Mesendoderm (in vitro differentiated cells): ENCODE measurements around the gene CDK5R1.

Source experiments
- DNase-seq: peaks from one replicate; pipeline ENCODE4 v3.0.0; 2013
- H2AK5ac ChIP-seq: 2 replicates; pipeline ENCODE4 v1.6.1; 2013; ENCODE audit warnings: low read length, inconsistent platforms
- H2BK120ac ChIP-seq: 2 replicates; pipeline ENCODE4 v1.6.1; 2013; ENCODE audit warnings: low read depth, mild to moderate bottlenecking, low read length, moderate library complexity, mixed read lengths
- H2BK15ac ChIP-seq: replicated peaks from 2 replicates; pipeline ENCODE4 v1.6.1; 2013; ENCODE audit warnings: low read depth, mild to moderate bottlenecking, moderate library complexity
- H2BK5ac ChIP-seq: 2 replicates; pipeline ENCODE4 v1.6.1; 2013; ENCODE audit warnings: low read length, inconsistent platforms
- H3K18ac ChIP-seq: 2 replicates; pipeline ENCODE4 v1.6.1; 2013; ENCODE audit warnings: mild to moderate bottlenecking, low read length, mixed read lengths
- H3K23ac ChIP-seq: one replicate; pipeline ENCODE4 v1.6.1; 2013; ENCODE audit warnings: low read length
- H3K27ac ChIP-seq: 2 replicates; pipeline ENCODE4 v1.5.1; 2013; ENCODE audit warnings: low read depth, mild to moderate bottlenecking, inconsistent platforms, low read length, moderate library complexity
- H3K27me3 ChIP-seq: 2 replicates; pipeline ENCODE4 v1.6.1; 2013; ENCODE audit warnings: low read length, control low read depth, mild to moderate bottlenecking, inconsistent platforms; ENCODE audit not compliant: insufficient read depth, poor library complexity
- H3K36me3 ChIP-seq: 2 replicates; pipeline ENCODE4 v1.6.1; 2013; ENCODE audit warnings: low read length, inconsistent platforms; ENCODE audit not compliant: control insufficient read depth, insufficient read depth
- H3K4ac ChIP-seq: one replicate; pipeline ENCODE4 v1.6.1; 2013; ENCODE audit warnings: low read depth, mild to moderate bottlenecking, low read length, moderate library complexity
- H3K4me1 ChIP-seq: 2 replicates; pipeline ENCODE4 v1.6.1; 2013; ENCODE audit warnings: low read depth, low read length, inconsistent platforms; ENCODE audit not compliant: control insufficient read depth
- H3K4me2 ChIP-seq: 2 replicates; pipeline ENCODE4 v1.6.1; 2013; ENCODE audit warnings: low read length
- H3K4me3 ChIP-seq: 2 replicates; pipeline ENCODE4 v1.5.1; 2013; ENCODE audit warnings: mild to moderate bottlenecking, low read length
- H3K56ac ChIP-seq: one replicate; pipeline ENCODE4 v1.6.1; 2013; ENCODE audit warnings: low read length
- H3K79me1 ChIP-seq: 2 replicates; pipeline ENCODE4 v1.6.1; 2013; ENCODE audit warnings: low read length, inconsistent platforms
- H3K79me2 ChIP-seq: 2 replicates; pipeline ENCODE4 v1.6.1; 2013; ENCODE audit warnings: mild to moderate bottlenecking, low read length; ENCODE audit not compliant: control insufficient read depth, insufficient read depth
- H3K9ac ChIP-seq: 2 replicates; pipeline ENCODE4 v1.6.1; 2013; ENCODE audit warnings: low read length, inconsistent platforms
- H4K5ac ChIP-seq: one replicate; pipeline ENCODE4 v1.6.1; 2013; ENCODE audit warnings: low read length
- H4K8ac ChIP-seq: one replicate; pipeline ENCODE4 v1.6.1; 2013; ENCODE audit warnings: low read depth, mild to moderate bottlenecking, control low read depth, low read length, moderate library complexity
- WGBS: extraction: QIAGEN DNeasy Blood & Tissue Kit; methylation state at CpG from one replicate; pipeline ENCODE4 v1.1.7; 2013; ENCODE audit warnings: low lambda C conversion rate, missing lambda C conversion rate; ENCODE audit not compliant: insufficient coverage; ENCODE audit errors: extremely low coverage; 5-methylcytosine and 5-hydroxymethylcytosine counted together

CDK5R1 gene

DNA sequence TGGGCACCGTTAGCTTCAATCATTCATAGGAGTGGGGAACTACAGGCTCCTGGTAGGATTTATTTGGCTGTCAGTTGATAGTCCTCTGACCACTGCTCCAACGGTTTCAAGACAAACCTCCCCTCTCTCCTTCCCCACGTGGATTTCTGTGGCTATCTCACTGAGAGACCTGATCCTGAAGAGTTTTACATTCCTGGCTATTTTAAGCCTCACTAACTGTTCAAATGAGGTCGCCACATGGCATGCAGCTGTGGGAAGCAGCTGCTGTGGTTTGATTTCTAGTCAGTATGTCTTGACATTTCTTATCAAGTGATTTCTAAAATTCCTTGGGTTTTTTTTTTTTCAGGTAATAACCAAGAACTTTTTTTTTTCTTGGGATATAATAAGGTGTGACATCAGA, 38.3 kb downstream of the CDK5R1 start:
- H3K4me2 ChIP-seq = no peak overlapping the region
- no peaks in the 10 kb centered on the region for H3K79me1 ChIP-seq
- H3K36me3 ChIP-seq = no peaks in the 10 kb centered on the region
- H4K5ac ChIP-seq = no peak overlapping the region
- peak; percentile 43 for DNase-seq
- H4K8ac ChIP-seq = no peak overlapping the region
- no peak overlapping the region for H3K27ac ChIP-seq
- H2AK5ac ChIP-seq = no peak overlapping the region
- H3K4me1 ChIP-seq = peaks cover 15% of the 10 kb centered on the region
- no peaks in the 10 kb centered on the region for H3K27me3 ChIP-seq
- H2BK120ac ChIP-seq = no peak overlapping the region
- H2BK15ac ChIP-seq = no peak overlapping the region
- no peak overlapping the region for H3K23ac ChIP-seq
- no peak overlapping the region for H3K9ac ChIP-seq
- no peak overlapping the region for H3K4me3 ChIP-seq
- WGBS = no CpG with 5 or more reads among the region's 4 CpGs
- no peak overlapping the region for H3K18ac ChIP-seq
- no peak overlapping the region for H3K56ac ChIP-seq
- no peak overlapping the region for H2BK5ac ChIP-seq
- no peaks in the 10 kb centered on the region for H3K79me2 ChIP-seq
- H3K4ac ChIP-seq = no peak overlapping the region

DNA sequence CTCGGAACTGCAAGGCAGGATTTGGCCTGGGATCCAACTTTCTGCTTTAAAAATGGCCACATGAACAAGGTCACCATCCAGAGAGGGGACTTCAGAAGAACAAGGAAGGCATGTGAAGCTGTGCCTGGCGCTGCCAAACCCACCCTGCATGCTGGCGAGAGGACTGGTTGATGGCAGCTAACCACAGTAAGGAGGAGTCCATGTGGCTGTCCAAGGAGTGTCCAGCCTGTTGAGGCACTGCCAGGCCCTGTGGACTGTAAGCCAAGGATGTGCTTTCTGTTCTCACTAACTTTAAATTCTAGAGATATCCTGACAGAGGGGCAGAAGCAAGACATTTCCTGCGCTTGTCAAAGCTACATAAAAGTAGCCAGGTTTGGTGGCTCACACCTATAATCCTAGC, 40.4 kb downstream of the CDK5R1 start:
- no peak overlapping the region for H2AK5ac ChIP-seq
- no peak for DNase-seq
- H3K4me3 ChIP-seq = no peak overlapping the region
- no peaks in the 10 kb centered on the region for H3K79me1 ChIP-seq
- H2BK5ac ChIP-seq = no peak overlapping the region
- H3K36me3 ChIP-seq = no peaks in the 10 kb centered on the region
- H4K8ac ChIP-seq = no peak overlapping the region
- no peak overlapping the region for H3K4ac ChIP-seq
- no peak overlapping the region for H4K5ac ChIP-seq
- no peak overlapping the region for H3K18ac ChIP-seq
- no peaks in the 10 kb centered on the region for H3K79me2 ChIP-seq
- no peak overlapping the region for H3K23ac ChIP-seq
- H3K4me2 ChIP-seq = no peak overlapping the region
- no CpG with 5 or more reads among the region's 4 CpGs for WGBS
- no peak overlapping the region for H2BK15ac ChIP-seq
- H3K27ac ChIP-seq = no peak overlapping the region
- H3K27me3 ChIP-seq = no peaks in the 10 kb centered on the region
- no peak overlapping the region for H2BK120ac ChIP-seq
- H3K4me1 ChIP-seq = peaks cover 3% of the 10 kb centered on the region
- no peak overlapping the region for H3K9ac ChIP-seq
- no peak overlapping the region for H3K56ac ChIP-seq

DNA sequence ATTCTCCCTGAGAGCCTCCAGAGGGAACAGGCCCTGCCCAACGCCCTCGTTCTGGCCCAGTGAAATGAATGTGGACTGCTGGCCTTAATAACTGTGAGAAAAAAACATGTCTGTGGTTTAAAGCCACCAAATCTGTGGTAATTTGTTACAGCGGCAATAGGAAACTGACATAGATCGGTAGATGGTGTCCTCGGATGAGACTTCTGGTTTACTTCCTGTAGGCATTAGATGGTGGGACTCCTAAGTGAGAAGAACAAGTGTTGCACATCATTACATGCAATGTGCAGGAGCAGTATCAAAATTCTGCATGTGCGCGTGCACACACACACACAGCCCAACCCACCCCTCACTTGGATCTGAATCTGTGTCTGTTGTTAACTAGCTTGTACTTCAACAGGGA, 42.0 kb downstream of the CDK5R1 start:
- no peak for DNase-seq

DNA sequence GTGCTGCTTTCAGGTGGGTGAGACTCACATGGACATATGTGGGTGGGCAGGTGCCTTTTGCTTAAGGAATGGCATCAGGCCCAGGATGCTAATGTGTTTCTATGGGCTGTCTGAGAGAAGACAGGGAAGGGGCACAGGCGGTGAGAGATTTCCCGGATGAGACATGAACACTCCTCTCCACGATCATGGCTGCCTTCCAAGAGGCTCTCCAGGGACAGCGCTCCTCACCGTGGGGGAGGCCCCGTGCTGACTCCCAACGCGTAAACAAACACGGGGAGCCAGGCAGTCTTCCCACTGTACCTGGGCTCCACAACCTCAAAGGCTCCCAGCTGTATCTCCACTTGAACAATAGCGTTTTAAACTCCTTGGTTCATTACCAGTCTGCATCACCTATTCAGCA, 42.8 kb downstream of the CDK5R1 start:
- Histone ChIP-seq H3K23ac (no peak overlapping the region), H3K36me3 (no peaks in the 10 kb centered on the region), H3K27ac (no peak overlapping the region), H3K79me2 (no peaks in the 10 kb centered on the region), H2AK5ac (no peak overlapping the region), H3K56ac (no peak overlapping the region), H4K5ac (no peak overlapping the region), H2BK5ac (no peak overlapping the region), H3K4ac (no peak overlapping the region), H3K4me1 (no peaks in the 10 kb centered on the region), H3K9ac (no peak overlapping the region), H3K4me2 (no peak overlapping the region), H2BK15ac (no peak overlapping the region), H3K79me1 (no peaks in the 10 kb centered on the region), H3K18ac (no peak overlapping the region), H4K8ac (no peak overlapping the region), H2BK120ac (no peak overlapping the region), H3K4me3 (no peak overlapping the region), H3K27me3 (no peaks in the 10 kb centered on the region)
- no peak for DNase-seq
- WGBS = no CpG with 5 or more reads among the region's 10 CpGs

More for the DNA sequence above, 42.0 kb downstream of the CDK5R1 start:
- H2BK15ac ChIP-seq = no peak overlapping the region
- H3K4me2 ChIP-seq = no peak overlapping the region
- no peak overlapping the region for H4K8ac ChIP-seq
- no peaks in the 10 kb centered on the region for H3K79me2 ChIP-seq
- no peak overlapping the region for H2BK120ac ChIP-seq
- no CpG with 5 or more reads among the region's 7 CpGs for WGBS
- H3K27me3 ChIP-seq = no peaks in the 10 kb centered on the region
- no peak overlapping the region for H4K5ac ChIP-seq
- H3K36me3 ChIP-seq = no peaks in the 10 kb centered on the region
- H2AK5ac ChIP-seq = no peak overlapping the region
- H3K79me1 ChIP-seq = no peaks in the 10 kb centered on the region
- H3K56ac ChIP-seq = no peak overlapping the region
- H3K27ac ChIP-seq = no peak overlapping the region
- no peak overlapping the region for H3K4me3 ChIP-seq
- no peak overlapping the region for H3K23ac ChIP-seq
- no peak overlapping the region for H3K18ac ChIP-seq
- H3K4me1 ChIP-seq = no peaks in the 10 kb centered on the region
- H3K4ac ChIP-seq = no peak overlapping the region
- no peak overlapping the region for H2BK5ac ChIP-seq
- no peak overlapping the region for H3K9ac ChIP-seq

DNA sequence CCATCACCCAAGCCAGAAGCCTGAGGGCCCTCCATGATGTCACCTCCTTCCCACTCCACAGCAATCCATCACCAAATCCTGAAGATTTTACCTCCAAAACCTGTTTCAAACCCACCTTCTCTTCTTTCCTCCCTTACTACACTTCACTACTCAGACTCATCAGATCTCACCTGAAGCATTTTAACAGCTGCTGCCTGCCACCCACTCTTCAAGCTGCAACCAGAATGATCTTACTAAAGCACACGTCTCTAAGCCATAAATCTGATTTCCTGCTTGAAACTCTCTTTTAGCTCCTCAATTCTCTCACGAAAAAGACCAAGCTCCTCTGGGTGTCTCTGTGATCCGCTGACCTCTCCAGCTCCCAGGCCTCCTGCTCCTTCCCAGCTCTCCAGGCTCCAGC, 46.5 kb downstream of the CDK5R1 start:
- Histone ChIP-seq H3K79me2 (no peaks in the 10 kb centered on the region), H3K79me1 (no peaks in the 10 kb centered on the region), H3K4me3 (no peak overlapping the region), H3K4me1 (peaks cover 3% of the 10 kb centered on the region), H2AK5ac (no peak overlapping the region), H3K18ac (no peak overlapping the region), H2BK15ac (no peak overlapping the region), H3K23ac (no peak overlapping the region), H3K4ac (no peak overlapping the region), H4K8ac (no peak overlapping the region), H2BK5ac (no peak overlapping the region), H3K56ac (no peak overlapping the region), H4K5ac (no peak overlapping the region), H2BK120ac (no peak overlapping the region), H3K36me3 (no peaks in the 10 kb centered on the region), H3K27me3 (no peaks in the 10 kb centered on the region), H3K4me2 (no peak overlapping the region), H3K9ac (no peak overlapping the region), H3K27ac (no peak overlapping the region)
- DNase-seq = no peak
- WGBS = no CpG with 5 or more reads among the region's 3 CpGs
